Stimulated activated CD4-positive, alpha-beta T cell treated with anti-CD3 and anti-CD28 coated beads, Interleukin-15, amount 100 ng/mL, for 1 hour (primary cell): ENCODE measurements around the gene DCD.
"Not testable (repeated sequence)": the region's sequence is repeated elsewhere in the genome, so short reads cannot be mapped to it uniquely, and the experiment has no call there.

Source experiments
- DNase-seq, 2 donors: peaks; one replicate each; pipeline ENCODE4 v3.0.0-alpha.2; 2020; ENCODE audit warnings: low read depth in 1 of 2, low spot score in 1 of 2

The DCD gene

GRCh38 chr12:54654926-54655325 lies 6.8 kb upstream of the DCD start:
- DNase-seq, result no peak

GRCh38 chr12:54653025-54653424 lies 4.9 kb upstream of the DCD start:
- DNase-seq, result no peak

GRCh38 chr12:54650889-54651288 lies 2.7 kb upstream of the DCD start:
- DNase-seq, result no peak

- no peak for DNase-seq
Observed at GRCh38 chr12:54650409-54650808, 2.2 kb upstream of the DCD start.

- DNase-seq, result no peak
Observed at GRCh38 chr12:54649825-54650224, 1.7 kb upstream of the DCD start.

GRCh38 chr12:54641554-54641953 lies 6.6 kb downstream of the DCD start:
- no peak for DNase-seq

- no peak for DNase-seq
Observed at GRCh38 chr12:54641089-54641488, 7.1 kb downstream of the DCD start.

- not testable (repeated sequence) for DNase-seq
Observed at GRCh38 chr12:54639112-54639511, 9.1 kb downstream of the DCD start.

- DNase-seq, result no peak
Observed at GRCh38 chr12:54634795-54635194, 13.4 kb downstream of the DCD start, which contains the start of gene LACRT. Gene LACRT (minus strand): TSS chr12:54634895. CDS start chr12:54634841, 54 bp downstream.

GRCh38 chr12:54631988-54632728 lies 16.0 kb downstream of the DCD start:
- no peak for DNase-seq

- no peak for DNase-seq
Observed at GRCh38 chr12:54631551-54631950, 16.6 kb downstream of the DCD start.

GRCh38 chr12:54629925-54630324 lies 18.2 kb downstream of the DCD start:
- DNase-seq, result no peak

GRCh38 chr12:54628186-54628846 lies 19.8 kb downstream of the DCD start:
- no peak for DNase-seq

GRCh38 chr12:54627304-54627703 lies 20.9 kb downstream of the DCD start:
- no peak for DNase-seq

- DNase-seq, result no peak
Observed at GRCh38 chr12:54625598-54625997, 22.6 kb downstream of the DCD start.

- DNase-seq, result no peak
Observed at GRCh38 chr12:54624315-54625279, 23.6 kb downstream of the DCD start.

- DNase-seq, result no peak
Observed at GRCh38 chr12:54622463-54623183, 25.5 kb downstream of the DCD start.

GRCh38 chr12:54616933-54617680 lies 31.1 kb downstream of the DCD start:
- DNase-seq, result no peak

GRCh38 chr12:54612225-54612750 lies 35.9 kb downstream of the DCD start:
- no peak for DNase-seq

- DNase-seq, result no peak
Observed at GRCh38 chr12:54611715-54612149, 36.4 kb downstream of the DCD start.
